MM.1S (cell line): ENCODE data around the gene PCNP.

ENCODE experiments used
- CTCF ChIP-seq: fragments of 300-600 bp; sonication (generic); IDR thresholded peaks from 2 replicates; pipeline ENCODE4 v1.5.1; 2016; ENCODE audit warnings: antibody characterized with exemption, low read length, mixed read lengths
- EZH2 ChIP-seq: fragments of 300-600 bp; sonication (generic); optimal IDR thresholded peaks from 2 replicates; pipeline ENCODE3; 2017; ENCODE audit warnings: low read depth, mild to moderate bottlenecking, antibody characterized with exemption, low read length, mixed read lengths

DNA sequence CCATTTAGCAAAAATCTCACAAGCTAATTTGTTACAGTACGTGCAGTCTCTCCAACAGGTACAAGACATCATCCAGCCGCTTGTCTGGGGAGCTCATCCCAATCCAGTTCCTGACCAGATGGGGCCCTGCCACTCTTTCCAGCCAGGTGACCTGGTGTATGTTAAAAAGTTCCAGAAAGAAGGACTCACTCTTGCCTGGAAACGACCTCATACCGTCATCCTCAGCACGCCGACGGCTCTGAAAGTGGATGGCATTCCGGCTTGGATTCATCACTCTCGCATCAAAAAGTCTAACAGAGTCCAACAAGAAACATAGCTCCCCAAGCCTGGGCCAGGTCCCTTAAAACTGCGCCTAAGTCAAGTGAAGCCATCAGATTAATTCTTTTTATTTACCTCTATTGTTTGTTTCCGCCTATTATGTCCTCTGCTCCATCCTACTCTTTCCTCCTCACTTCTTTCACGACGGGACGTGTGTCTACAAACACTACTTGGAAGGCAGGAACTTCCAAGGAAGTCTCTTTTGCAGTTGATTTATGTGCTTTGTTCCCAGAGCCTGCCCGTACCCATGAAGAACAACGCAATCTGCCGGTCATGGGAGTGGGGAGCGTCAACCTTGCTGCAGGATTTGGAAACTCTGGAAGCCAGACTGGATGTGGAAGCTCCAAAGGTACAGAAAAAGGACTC, 65.4 kb downstream of the PCNP start:
- TF ChIP-seq CTCF (no peak), EZH2 (no peak)
